ENCODE results near the gene ACAP3.

Gene ACAP3

DNA sequence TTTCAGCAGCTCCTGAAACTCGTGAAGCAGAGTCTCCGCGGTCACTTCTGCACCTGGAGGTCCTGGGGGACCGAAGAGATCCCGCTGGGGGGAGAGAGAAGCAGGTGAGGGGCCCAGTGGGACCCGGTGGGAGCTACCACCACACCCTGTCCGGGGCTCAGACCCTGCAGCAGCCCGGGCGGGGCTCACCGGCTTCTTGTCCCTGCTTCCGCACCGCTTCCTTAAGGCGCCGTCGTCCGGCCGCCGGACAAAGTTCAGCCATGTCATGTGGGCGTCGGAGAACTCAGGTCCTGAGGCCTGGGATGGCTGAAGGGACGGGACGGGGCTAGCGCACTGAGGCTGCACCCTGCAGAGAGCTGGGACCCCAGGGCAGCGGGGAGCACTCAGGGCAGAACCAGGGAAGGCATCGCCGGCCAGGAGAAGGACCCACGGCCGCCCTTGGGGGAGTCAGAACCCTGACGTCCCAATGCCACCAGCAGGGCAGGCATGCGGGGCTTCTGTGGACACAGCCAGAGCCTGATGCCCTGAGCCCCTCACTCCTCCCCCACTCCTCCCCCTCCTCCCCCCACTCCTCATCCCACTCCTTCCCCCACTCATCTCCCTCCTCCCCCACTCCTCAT, 63.4 kb downstream of the ACAP3 start:
- no peak overlapping the region for H3K4me3 ChIP-seq (replicated peaks; ENCODE audit: low read depth, low read length)
- TF ChIP-seq, protein P1, sequence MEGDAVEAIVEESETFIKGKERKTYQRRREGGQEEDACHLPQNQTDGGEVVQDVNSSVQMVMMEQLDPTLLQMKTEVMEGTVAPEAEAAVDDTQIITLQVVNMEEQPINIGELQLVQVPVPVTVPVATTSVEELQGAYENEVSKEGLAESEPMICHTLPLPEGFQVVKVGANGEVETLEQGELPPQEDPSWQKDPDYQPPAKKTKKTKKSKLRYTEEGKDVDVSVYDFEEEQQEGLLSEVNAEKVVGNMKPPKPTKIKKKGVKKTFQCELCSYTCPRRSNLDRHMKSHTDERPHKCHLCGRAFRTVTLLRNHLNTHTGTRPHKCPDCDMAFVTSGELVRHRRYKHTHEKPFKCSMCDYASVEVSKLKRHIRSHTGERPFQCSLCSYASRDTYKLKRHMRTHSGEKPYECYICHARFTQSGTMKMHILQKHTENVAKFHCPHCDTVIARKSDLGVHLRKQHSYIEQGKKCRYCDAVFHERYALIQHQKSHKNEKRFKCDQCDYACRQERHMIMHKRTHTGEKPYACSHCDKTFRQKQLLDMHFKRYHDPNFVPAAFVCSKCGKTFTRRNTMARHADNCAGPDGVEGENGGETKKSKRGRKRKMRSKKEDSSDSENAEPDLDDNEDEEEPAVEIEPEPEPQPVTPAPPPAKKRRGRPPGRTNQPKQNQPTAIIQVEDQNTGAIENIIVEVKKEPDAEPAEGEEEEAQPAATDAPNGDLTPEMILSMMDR (IDR thresholded peaks at IDR 0.05; ENCODE audit: low read depth, low read length, missing control alignments): no peak
- no peak for DNase-seq (ENCODE audit: extremely low read depth, low read depth)

DNA sequence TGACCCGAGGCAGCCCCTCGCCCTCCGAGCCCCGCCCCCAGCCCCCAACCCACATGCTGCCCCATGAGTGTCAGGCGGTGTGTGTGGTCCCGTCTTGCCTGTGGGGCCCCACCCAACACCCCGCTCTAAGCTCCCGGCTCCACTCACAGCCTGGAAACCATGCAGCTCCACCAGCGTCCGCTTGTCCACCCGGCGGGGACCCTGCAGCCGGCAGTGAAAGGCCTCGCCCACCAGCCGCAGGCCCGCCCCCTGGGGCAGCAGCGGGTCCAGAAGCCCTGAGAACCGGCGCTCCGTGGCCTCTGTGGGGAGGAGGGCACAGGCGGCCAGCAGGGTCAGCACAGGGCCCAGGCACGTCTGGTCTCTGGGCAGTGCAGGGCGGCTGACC, 63.9 kb downstream of the ACAP3 start:
- TF ChIP-seq, protein P1 (IDR thresholded peaks at IDR 0.05; ENCODE audit: low read depth, low read length, missing control alignments): no peak
- DNase-seq (ENCODE audit: extremely low read depth, low read depth): no peak
- no peak overlapping the region for H3K4me3 ChIP-seq (replicated peaks; ENCODE audit: low read depth, low read length)

DNA sequence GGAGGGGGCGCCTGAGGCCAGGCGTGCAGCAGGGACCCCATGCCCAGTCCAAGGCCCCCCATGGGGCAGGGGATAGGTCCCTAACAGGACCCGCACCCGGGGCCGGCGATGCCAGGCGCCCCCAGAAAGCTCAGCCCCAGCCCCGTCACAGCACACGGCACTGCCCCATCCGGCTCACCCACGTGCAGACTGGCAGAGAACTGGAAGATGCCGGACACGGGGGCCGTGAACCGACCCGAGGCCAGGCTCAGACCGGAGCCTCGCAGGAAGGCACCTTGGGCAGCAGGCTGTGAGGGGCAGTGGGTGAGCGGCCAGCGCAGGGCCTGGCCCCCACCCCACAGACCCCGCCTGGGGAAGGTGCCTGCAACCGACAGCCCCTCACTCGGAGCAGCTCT, 64.5 kb downstream of the ACAP3 start:
- H3K4me3 ChIP-seq (replicated peaks; ENCODE audit: low read depth, low read length): no peak overlapping the region
- no peak for DNase-seq (ENCODE audit: extremely low read depth, low read depth)
- TF ChIP-seq, protein P1 (IDR thresholded peaks at IDR 0.05; ENCODE audit: low read depth, low read length, missing control alignments): no peak

DNA sequence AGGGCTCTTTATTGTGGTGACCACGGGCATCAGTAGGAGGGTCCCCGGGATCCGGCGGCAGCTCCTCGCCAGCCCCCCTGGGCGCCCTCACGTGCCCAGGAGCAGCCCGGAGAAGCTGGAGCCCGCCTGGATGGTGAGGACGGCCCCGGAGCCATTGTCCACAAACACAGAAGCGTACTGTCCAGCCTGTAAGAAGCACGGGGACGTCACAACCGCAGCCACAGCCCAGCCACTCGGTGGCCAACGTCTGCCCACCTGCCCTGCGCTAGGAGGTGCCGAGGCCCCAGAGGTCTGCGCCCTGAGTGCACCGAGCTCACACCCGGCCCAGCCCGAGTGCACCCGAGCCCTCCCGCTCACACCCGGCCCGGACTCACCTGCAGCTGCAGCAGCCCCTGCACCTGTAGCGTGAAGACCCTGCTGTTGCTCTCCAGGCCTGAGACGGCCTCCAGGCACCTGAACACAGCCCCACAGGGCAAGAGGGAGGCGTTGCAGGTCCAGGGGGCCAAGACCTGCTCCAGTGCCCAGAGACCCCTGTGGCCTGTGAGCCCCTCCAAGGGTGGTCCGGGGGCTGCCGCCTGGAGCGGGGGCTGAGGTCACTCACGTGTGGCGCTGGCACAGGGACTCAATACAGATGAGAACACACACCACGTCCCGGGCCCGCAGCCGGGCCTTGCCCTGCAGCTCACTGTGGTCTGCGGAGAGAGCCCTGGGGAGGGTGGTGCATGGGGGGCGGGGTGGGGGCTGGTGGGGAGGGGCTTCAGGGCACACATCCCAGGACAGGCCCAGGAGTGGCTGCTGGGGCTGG, 65.1 kb downstream of the ACAP3 start:
- TF ChIP-seq, protein P1 (IDR thresholded peaks at IDR 0.05; ENCODE audit: low read depth, low read length, missing control alignments): no peak
- DNase-seq (ENCODE audit: extremely low read depth, low read depth): no peak
- no peak overlapping the region for H3K4me3 ChIP-seq (replicated peaks; ENCODE audit: low read depth, low read length)
